ENCODE data around the gene SLC9A9.
"Not testable (repeated sequence)": the region's sequence is repeated elsewhere in the genome, so short reads cannot be mapped to it uniquely, and the experiment has no call there.

Gene SLC9A9

GRCh38 chr3:143810166-143810952, 37.9 kb downstream of the SLC9A9 start:
- no peak for DNase-seq (ENCODE audit: low read depth in 2 of 2)

DNA sequence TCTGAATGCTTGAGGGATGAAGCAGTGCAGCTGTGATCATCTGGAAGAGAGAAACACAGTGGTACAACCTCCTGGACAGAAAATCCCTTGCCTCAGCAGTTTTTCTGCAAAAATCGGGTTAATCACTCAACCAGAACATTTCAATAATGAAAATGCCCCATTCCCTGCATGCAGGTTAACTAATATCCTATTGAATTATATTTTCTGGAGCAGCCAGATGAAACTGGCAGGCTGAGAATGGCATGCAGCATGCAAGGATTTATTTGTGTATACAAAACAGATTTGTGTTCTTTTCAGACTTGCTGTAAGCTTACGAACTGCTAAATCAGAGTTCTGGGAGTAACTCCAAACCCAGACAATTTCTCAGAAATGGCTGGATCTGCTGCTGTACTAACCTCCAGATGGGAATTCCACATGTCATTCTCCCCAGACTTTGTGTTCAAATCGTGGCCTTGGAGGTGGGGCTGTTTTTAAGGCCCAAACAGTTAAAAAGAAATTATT, 39.1 kb downstream of the SLC9A9 start:
- DNase-seq (ENCODE audit: low read depth in 2 of 2), result no peak

- no peak for DNase-seq (ENCODE audit: low read depth in 2 of 2)
Measured at GRCh38 chr3:143808030-143808429, 40.2 kb downstream of the SLC9A9 start.

DNA sequence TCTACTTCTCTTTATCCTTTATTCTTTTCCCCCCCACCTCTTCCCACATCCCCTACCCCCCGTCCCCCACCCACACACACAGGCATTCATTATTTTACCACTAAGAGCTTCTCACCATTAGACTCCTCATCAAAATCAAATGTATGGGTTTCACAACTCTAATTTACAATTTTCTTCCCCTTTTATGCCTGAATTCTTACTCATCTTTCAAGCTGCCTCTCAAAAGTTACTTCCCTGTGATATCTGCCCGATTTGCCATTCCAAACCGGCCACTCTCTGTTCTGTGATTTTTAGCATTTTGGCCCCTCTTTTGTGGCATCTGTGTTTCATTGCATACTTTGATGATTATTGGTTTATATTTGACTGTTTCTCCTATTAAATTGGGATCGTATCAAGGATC, 42.2 kb downstream of the SLC9A9 start:
- DNase-seq (ENCODE audit: low read depth in 2 of 2), result no peak

DNA sequence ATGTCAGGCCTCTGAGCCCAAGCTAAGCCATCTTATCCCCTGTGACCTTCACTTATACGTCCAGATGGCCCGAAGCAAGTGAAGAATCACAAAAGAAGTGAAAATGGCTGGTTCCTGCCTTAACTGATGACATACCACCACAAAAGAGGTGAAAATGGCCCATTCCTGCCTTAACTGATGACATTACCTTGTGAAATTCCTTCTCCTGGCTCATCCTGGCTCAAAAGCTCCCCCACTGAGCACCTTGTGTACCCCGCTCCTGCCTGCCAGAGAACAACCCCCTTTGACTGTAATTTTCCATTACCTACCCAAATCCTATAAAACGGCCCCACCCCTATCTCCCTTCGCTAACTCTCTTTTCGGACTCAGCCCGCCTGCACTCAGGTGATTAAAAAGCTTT, 42.8 kb downstream of the SLC9A9 start:
- DNase-seq (ENCODE audit: low read depth in 2 of 2), result not testable (repeated sequence)

GRCh38 chr3:143801046-143801445, 47.2 kb downstream of the SLC9A9 start:
- DNase-seq (ENCODE audit: low read depth in 2 of 2), result not testable (repeated sequence)

DNA sequence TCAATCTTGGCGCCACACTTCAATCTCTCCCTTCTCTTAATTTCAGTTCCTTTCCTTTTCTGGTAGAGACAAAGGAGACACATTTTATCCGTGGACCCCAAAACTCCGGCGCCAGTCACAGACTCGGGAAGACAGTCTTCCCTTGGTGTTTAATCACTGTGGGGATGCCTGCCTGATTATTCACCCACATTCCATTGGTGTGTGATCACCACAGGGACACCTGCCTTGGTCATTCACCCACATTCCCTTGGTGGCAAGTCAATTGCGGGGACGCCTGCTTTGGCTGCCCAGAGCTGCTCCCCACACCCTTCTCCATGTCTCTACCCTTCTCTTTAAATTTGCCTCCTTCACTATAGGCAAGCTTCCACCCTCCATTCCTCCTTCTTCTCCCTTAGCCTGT, 50.1 kb downstream of the SLC9A9 start:
- DNase-seq (ENCODE audit: low read depth in 2 of 2), result not testable (repeated sequence)

- DNase-seq (ENCODE audit: low read depth in 2 of 2), result no peak
Measured at GRCh38 chr3:143795874-143796273, 52.4 kb downstream of the SLC9A9 start.

- no peak for DNase-seq (ENCODE audit: low read depth in 2 of 2)
Measured at GRCh38 chr3:143794793-143795462, 53.3 kb downstream of the SLC9A9 start.

GRCh38 chr3:143793971-143794370, 54.3 kb downstream of the SLC9A9 start:
- no peak for DNase-seq (ENCODE audit: low read depth in 2 of 2)

GRCh38 chr3:143791386-143791785, 56.9 kb downstream of the SLC9A9 start:
- no peak for DNase-seq (ENCODE audit: low read depth in 2 of 2)

- DNase-seq (ENCODE audit: low read depth in 2 of 2), result no peak
Measured at GRCh38 chr3:143786219-143787191, 61.8 kb downstream of the SLC9A9 start.

- DNase-seq (ENCODE audit: low read depth in 2 of 2), result no peak
Measured at GRCh38 chr3:143784446-143784845, 63.8 kb downstream of the SLC9A9 start.

DNA sequence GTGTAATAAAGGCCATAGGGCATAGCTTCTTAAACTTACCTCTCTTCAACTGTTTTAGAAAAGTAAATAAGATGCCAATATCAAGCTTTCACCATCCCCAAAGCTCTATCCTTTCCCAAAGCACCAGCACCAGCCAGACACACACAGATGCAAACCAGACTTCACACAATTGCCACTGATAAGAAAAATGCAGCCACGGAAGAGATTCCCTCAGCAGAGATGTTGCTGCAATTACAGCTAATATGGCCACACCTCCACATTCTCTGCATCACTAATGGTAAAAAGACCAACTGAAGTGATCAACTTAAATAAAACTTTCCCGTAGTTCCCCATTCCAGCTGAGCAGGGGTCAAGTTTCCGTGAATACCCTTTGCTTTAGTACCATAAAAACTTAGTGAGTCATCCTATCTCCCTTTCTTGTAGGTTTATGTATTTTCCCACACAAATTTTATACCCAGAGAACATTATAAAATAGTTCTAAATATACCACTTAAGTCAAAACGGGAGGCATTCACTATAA, 64.4 kb downstream of the SLC9A9 start:
- no peak for DNase-seq (ENCODE audit: low read depth in 2 of 2)

- no peak for DNase-seq (ENCODE audit: low read depth in 2 of 2)
Measured at GRCh38 chr3:143775459-143775858, 72.8 kb downstream of the SLC9A9 start.

DNA sequence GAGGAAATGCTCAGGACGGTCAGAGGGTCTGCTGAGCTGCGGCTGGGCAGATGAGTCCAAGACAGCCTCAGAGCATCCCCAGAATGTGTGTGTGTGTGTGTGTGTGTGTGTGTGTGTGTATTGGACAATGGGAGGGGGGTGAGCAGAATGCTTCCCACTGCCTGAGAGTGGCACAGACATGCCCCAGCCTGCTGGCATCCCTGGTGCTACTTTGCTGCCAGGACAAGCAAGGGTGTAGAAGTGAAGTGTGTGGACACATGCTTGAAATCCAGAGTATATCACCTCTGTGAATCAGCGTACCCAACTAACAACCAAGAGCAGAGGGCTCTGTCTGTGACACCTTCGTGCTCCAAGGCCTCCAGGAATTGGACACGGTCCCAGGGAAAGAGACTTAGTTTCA, 76.3 kb downstream of the SLC9A9 start:
- DNase-seq (ENCODE audit: low read depth in 2 of 2), result no peak

DNA sequence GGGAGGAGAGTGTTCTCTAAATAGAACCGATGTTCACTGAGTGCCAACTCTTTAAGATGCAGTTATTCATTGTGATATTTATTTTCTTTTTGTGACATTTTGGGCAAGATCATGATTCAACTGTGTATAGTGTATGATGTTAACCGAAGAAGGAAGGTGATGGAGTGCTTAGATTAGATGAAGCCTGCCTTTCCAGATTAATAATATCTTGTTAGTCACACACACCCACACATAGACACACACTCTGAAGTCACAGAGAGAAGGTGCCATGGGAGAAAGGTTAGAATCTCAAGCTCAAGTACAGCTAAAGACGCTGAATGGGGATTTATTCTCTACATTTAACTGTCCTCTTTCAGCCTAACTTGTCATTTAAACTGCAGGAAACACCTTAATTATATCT, 77.0 kb downstream of the SLC9A9 start:
- DNase-seq (ENCODE audit: low read depth in 2 of 2), result no peak

GRCh38 chr3:143770391-143770790, 77.9 kb downstream of the SLC9A9 start:
- DNase-seq (ENCODE audit: low read depth in 2 of 2), result no peak

GRCh38 chr3:143769616-143770015, 78.7 kb downstream of the SLC9A9 start:
- no peak for DNase-seq (ENCODE audit: low read depth in 2 of 2)

GRCh38 chr3:143764840-143765239, 83.4 kb downstream of the SLC9A9 start:
- no peak for DNase-seq (ENCODE audit: low read depth in 2 of 2)

DNA sequence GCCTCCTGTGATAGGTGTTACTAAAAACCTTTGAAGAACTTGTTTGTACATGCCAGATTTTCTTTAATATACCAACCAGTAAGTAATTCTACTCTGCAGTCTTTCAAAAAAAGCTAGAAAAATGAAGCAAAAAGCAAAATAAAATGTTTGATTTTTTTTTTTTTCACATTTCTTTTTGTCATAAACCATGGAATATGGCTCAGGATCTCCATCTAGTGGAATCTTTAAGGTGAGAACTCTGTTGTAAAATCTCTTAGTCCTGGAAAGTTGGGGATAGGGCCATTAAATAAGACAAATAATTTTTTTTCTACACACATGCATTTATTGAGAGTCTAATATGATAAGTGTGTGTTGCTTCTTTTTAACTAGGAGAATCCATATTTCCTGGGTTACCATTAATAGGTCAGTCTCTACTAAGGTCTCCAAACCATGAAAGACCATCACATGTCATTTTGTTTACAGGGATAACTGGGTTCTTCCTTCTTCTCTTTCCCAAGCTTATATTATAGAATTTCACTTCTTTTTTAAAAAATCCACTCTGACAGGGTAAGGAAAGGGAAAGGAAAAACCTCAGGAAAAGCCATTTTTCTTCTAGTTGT, 84.6 kb downstream of the SLC9A9 start:
- DNase-seq (ENCODE audit: low read depth in 2 of 2), result no peak

Data from stimulated activated CD8-positive, alpha-beta memory T cell treated with anti-CD3 and anti-CD28 coated beads, Interleukin-2, amount 100 ng/mL, for 48 hours (primary cell).